CD1c-positive myeloid dendritic cell (primary cell): ENCODE results near the gene FUT3.
A peak's percentile ranks its signal among the peaks of the same experiment; 100 is the strongest.

Experiments
- DNase-seq: peaks from one replicate; pipeline ENCODE4 v3.0.0-alpha.2; 2016; ENCODE audit errors: extremely low spot score

Gene FUT3

GRCh38 chr19:5824751-5825150 is 26.5 kb downstream of the FUT3 start:
- no peak for DNase-seq

GRCh38 chr19:5823579-5824281 is 27.5 kb downstream of the FUT3 start:
- DNase-seq: no peak

GRCh38 chr19:5822181-5822844 is 28.9 kb downstream of the FUT3 start:
- DNase-seq: no peak

- no peak for DNase-seq
These were observed 29.6 kb downstream of the FUT3 start for GRCh38 chr19:5821521-5822180.

GRCh38 chr19:5820785-5821184 is 30.5 kb downstream of the FUT3 start:
- no peak for DNase-seq

GRCh38 chr19:5818594-5818993 is 32.7 kb downstream of the FUT3 start:
- no peak for DNase-seq

GRCh38 chr19:5817218-5817617 is 34.0 kb downstream of the FUT3 start:
- no peak for DNase-seq

- no peak for DNase-seq
These were observed 36.4 kb downstream of the FUT3 start for GRCh38 chr19:5814852-5815246.

- no peak for DNase-seq
These were observed 37.0 kb downstream of the FUT3 start for GRCh38 chr19:5814123-5814851.

- DNase-seq: no peak
These were observed 40.1 kb downstream of the FUT3 start for GRCh38 chr19:5811117-5811516.

- DNase-seq: no peak
These were observed 41.8 kb downstream of the FUT3 start for GRCh38 chr19:5809469-5809868.

- DNase-seq: no peak
These were observed 42.2 kb downstream of the FUT3 start for GRCh38 chr19:5809053-5809452.

- no peak for DNase-seq
These were observed 43.0 kb downstream of the FUT3 start for GRCh38 chr19:5808120-5808816.

GRCh38 chr19:5806905-5807304 is 44.3 kb downstream of the FUT3 start:
- DNase-seq: no peak

GRCh38 chr19:5806133-5806489 is 45.1 kb downstream of the FUT3 start:
- DNase-seq: no peak

GRCh38 chr19:5805462-5806132 is 45.7 kb downstream of the FUT3 start:
- DNase-seq: peak; percentile 45

GRCh38 chr19:5804516-5805461 is 46.5 kb downstream of the FUT3 start, which contains the start of gene NRTN:
NRTN (plus strand) TSS chr19:5805067; CDS start chr19:5824166, 19,099 bp downstream.
- no peak for DNase-seq

GRCh38 chr19:5803752-5804515 is 47.3 kb downstream of the FUT3 start:
- peak; percentile 97 for DNase-seq

- DNase-seq: no peak
These were observed 47.9 kb downstream of the FUT3 start for GRCh38 chr19:5803441-5803751.
